Panc1 (cell line): ENCODE measurements around the gene RHBDL3.

Experiments
- TF ChIP-seq, protein P1 (sequence below): fragments of 450-650 bp; IDR thresholded peaks from 2 replicates; pipeline ENCODE4 v1.5.1; 2017; ENCODE audit warnings: mild to moderate bottlenecking
- TF ChIP-seq, protein P2 (sequence below), 2 experiments: IDR thresholded peaks; 2 replicates each; pipeline ENCODE4 v1.6.1; 2011 to 2012; ENCODE audit warnings: low read depth in 2 of 2, control low read depth in 1 of 2, low read length in 1 of 2, mild to moderate bottlenecking in 1 of 2, moderate library complexity in 1 of 2; ENCODE audit not compliant: insufficient read depth in 1 of 2

DNA sequence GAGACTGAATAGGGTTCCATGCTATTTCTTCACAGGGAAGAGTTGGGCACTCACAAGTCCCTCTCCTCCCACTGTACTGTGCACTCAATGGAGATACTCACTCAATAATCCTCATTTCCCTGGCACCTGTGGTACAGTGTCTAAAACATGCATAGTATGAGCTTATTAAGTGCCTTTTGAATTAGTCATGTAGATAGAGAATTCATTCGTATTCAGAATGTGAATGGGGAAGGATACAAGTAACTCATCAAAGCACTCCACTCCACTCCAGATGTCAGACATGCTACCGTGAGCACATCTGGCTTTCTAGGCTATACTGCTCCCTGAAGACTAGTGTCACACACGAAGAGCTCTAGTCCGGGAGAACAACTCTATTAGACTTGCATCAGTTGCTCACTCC lies 70.1 kb downstream of the RHBDL3 start:
- TF ChIP-seq, protein P1, sequence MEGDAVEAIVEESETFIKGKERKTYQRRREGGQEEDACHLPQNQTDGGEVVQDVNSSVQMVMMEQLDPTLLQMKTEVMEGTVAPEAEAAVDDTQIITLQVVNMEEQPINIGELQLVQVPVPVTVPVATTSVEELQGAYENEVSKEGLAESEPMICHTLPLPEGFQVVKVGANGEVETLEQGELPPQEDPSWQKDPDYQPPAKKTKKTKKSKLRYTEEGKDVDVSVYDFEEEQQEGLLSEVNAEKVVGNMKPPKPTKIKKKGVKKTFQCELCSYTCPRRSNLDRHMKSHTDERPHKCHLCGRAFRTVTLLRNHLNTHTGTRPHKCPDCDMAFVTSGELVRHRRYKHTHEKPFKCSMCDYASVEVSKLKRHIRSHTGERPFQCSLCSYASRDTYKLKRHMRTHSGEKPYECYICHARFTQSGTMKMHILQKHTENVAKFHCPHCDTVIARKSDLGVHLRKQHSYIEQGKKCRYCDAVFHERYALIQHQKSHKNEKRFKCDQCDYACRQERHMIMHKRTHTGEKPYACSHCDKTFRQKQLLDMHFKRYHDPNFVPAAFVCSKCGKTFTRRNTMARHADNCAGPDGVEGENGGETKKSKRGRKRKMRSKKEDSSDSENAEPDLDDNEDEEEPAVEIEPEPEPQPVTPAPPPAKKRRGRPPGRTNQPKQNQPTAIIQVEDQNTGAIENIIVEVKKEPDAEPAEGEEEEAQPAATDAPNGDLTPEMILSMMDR: no peak
- TF ChIP-seq, protein P2, sequence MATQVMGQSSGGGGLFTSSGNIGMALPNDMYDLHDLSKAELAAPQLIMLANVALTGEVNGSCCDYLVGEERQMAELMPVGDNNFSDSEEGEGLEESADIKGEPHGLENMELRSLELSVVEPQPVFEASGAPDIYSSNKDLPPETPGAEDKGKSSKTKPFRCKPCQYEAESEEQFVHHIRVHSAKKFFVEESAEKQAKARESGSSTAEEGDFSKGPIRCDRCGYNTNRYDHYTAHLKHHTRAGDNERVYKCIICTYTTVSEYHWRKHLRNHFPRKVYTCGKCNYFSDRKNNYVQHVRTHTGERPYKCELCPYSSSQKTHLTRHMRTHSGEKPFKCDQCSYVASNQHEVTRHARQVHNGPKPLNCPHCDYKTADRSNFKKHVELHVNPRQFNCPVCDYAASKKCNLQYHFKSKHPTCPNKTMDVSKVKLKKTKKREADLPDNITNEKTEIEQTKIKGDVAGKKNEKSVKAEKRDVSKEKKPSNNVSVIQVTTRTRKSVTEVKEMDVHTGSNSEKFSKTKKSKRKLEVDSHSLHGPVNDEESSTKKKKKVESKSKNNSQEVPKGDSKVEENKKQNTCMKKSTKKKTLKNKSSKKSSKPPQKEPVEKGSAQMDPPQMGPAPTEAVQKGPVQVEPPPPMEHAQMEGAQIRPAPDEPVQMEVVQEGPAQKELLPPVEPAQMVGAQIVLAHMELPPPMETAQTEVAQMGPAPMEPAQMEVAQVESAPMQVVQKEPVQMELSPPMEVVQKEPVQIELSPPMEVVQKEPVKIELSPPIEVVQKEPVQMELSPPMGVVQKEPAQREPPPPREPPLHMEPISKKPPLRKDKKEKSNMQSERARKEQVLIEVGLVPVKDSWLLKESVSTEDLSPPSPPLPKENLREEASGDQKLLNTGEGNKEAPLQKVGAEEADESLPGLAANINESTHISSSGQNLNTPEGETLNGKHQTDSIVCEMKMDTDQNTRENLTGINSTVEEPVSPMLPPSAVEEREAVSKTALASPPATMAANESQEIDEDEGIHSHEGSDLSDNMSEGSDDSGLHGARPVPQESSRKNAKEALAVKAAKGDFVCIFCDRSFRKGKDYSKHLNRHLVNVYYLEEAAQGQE (IDR thresholded peaks at IDR 0.05; ENCODE audit: insufficient read depth in 1 of 2, low read depth in 2 of 2, low read length in 1 of 2): no peak
